GM12878 (cell line): ENCODE measurements around the gene GPC6. TPM values are rescaled to one million over a fixed set of nuclear protein-coding genes. Genes with fewer than 3 reads are reported as not detected.

Experiments
- ATAC-seq: fragments of 200-7000 bp; cut with Tn5 transposase; 3 replicates; pipeline ENCODE4 v1.9.1; 2020; ENCODE audit warnings: mild to moderate bottlenecking, moderate library complexity
- BruUV-seq: library from RNA; stranded (reverse); fragments of 400-500 nt; replicated peaks from 2 replicates; lab custom pipeline; 2021; lab: Mats Ljungman, UMichigan
- CTCF ChIA-PET: fragments of 300-600 bp; sonication (Branson Sonifier 250); formaldehyde crosslinking; extraction: SDS; loops from one replicate; lab custom pipeline; 2021; ENCODE audit warnings: inconsistent platforms; lab: Yijun Ruan, JAX
- POLR2A ChIA-PET: fragments of 350-600 bp; formaldehyde crosslinking; extraction: SDS; loops from one replicate; lab custom pipeline; 2021; ENCODE audit warnings: inconsistent platforms; lab: Charles Lee
- RAD21 ChIA-PET: fragments of 300-600 bp; sonication (Branson Sonifier 250); formaldehyde crosslinking; loops from one replicate; lab custom pipeline; 2023; ENCODE audit warnings: antibody characterized with exemption; ENCODE audit not compliant: unreplicated experiment; lab: Charles Lee
- SMC1A ChIA-PET: fragments of 300-600 bp; sonication (Branson Sonifier 250); formaldehyde crosslinking; loops from one replicate; lab custom pipeline; 2023; ENCODE audit not compliant: unreplicated experiment, uncharacterized antibody; lab: Charles Lee
- DNase-seq: peaks from one replicate; pipeline ENCODE4 v3.0.0-alpha.2; 2011; ENCODE audit warnings: low read depth, low spot score
- FAIRE-seq: peaks from 3 replicates; lab custom pipeline; 2011; peaks lifted over from hg19 to GRCh38; lab: Jason Lieb, UNC
- H2AFZ ChIP-seq: 2 replicates; pipeline ENCODE4 v1.6.0; 2011; ENCODE audit warnings: low read depth, low read length, control low read depth; ENCODE audit not compliant: control insufficient read depth
- H3K27ac ChIP-seq: 2 replicates; pipeline ENCODE4 v1.5.1; 2011; ENCODE audit warnings: control low read depth; ENCODE audit not compliant: control insufficient read depth, insufficient read depth
- H3K27me3 ChIP-seq, 2 experiments: replicated peaks in 1 of 2; 2 replicates each; pipeline versions ENCODE4 v1.6.0 to v1.6.1; 2011; ENCODE audit warnings: low read length in 1 of 2; ENCODE audit not compliant: control insufficient read depth in 2 of 2, insufficient read depth in 2 of 2
- H3K36me3 ChIP-seq, 2 experiments: 2 replicates each; pipeline ENCODE4 v1.5.1; 2011; ENCODE audit warnings: low read length in 1 of 2; ENCODE audit not compliant: control insufficient read depth in 2 of 2, insufficient read depth in 2 of 2
- H3K4me1 ChIP-seq: 2 replicates; pipeline ENCODE4 v1.6.1; 2011; ENCODE audit warnings: mild to moderate bottlenecking, low read length, moderate library complexity, mixed read lengths; ENCODE audit not compliant: control insufficient read depth, insufficient read depth
- H3K4me2 ChIP-seq: 2 replicates; pipeline ENCODE4 v1.6.0; 2011; ENCODE audit warnings: control low read depth; ENCODE audit not compliant: control insufficient read depth, insufficient read depth
- H3K4me3 ChIP-seq: fragments of 200-600 bp; sonication (generic); 2 replicates; pipeline ENCODE4 v1.5.1; 2016
- H3K79me2 ChIP-seq: 2 replicates; pipeline ENCODE4 v1.6.0; 2011; ENCODE audit warnings: low read length; ENCODE audit not compliant: control insufficient read depth, insufficient read depth
- H3K9ac ChIP-seq: 2 replicates; pipeline ENCODE4 v1.8.0; 2011; ENCODE audit warnings: low read length, control low read depth, mixed read lengths; ENCODE audit not compliant: control insufficient read depth, insufficient read depth
- H3K9me3 ChIP-seq: replicated peaks from 3 replicates; pipeline ENCODE4 v1.5.1; 2011; ENCODE audit warnings: mild to moderate bottlenecking, low read length; ENCODE audit not compliant: control insufficient read depth, insufficient read depth
- H4K20me1 ChIP-seq: 2 replicates; pipeline ENCODE4 v1.6.0; 2011; ENCODE audit not compliant: control insufficient read depth, insufficient read depth
- BCL11A ChIP-seq: IDR thresholded peaks from 2 replicates; pipeline ENCODE4 v1.6.1; 2011; ENCODE audit warnings: low read depth, low read length
- STAT3 ChIP-seq: IDR thresholded peaks from 2 replicates; pipeline ENCODE4 v1.6.1; 2011; ENCODE audit warnings: low read depth, low read length, improper control_type of control experiment
- YY1 ChIP-seq: IDR thresholded peaks from 2 replicates; pipeline ENCODE4 v1.6.1; 2011; ENCODE audit warnings: low read depth, mild to moderate bottlenecking, low read length
- WGBS: methylation state at CpG from one replicate; pipeline ENCODE4 v1.1.6; 2016; ENCODE audit warnings: low lambda C conversion rate; ENCODE audit not compliant: insufficient replicate concordance, insufficient coverage; ENCODE audit errors: missing lambda C conversion rate; 5-methylcytosine and 5-hydroxymethylcytosine counted together
- in situ Hi-C: fragments of 300-500 bp; cut with MboI; formaldehyde crosslinking; loops from 9 replicates; pipeline ENCODE4 v1.14.3; 2018; ENCODE audit warnings: mixed read lengths
- intact Hi-C: fragments of 100-400 bp; cut with micrococcal nuclease; formaldehyde crosslinking; loops from one replicate; pipeline ENCODE4 v1.14.2; 2022; ENCODE audit not compliant: unreplicated experiment
- polyA plus RNA-seq, 11 experiments: library from polyadenylated mRNA; depleted of rRNA in 4 of 11; unstranded in 6 of 11; stranded (reverse) in 5 of 11; fragments of >200 nt; fragmentation: Nextera tagmentation in 4 of 11; fragmentation: Illumina TruSeq in 1 of 11; extraction: Ambion mirVana in 4 of 11; extraction: Trizol in 1 of 11; gene quantifications; 1 replicate in 1 of 11; 2 replicates in 10 of 11; pipeline versions ENCODE4 v1.2.1 to v1.2.3, GENCODE V29; 2011 to 2016; ENCODE audit warnings: inconsistent platforms in 2 of 11, missing spikeins in 2 of 11, low read depth in 1 of 11
- total RNA-seq, 4 experiments: library from RNA; depleted of rRNA in 3 of 4; stranded (reverse); fragments of >200 nt in 3 of 4; fragmentation: Illumina TruSeq in 1 of 4; extraction: Trizol in 1 of 4; gene quantifications; 2 replicates each; pipeline versions ENCODE4 v1.2.1 to v1.2.3, GENCODE V29; 2013 to 2021
- TF ChIP-seq, protein P1 (sequence below): fragments of 450-650 bp; IDR thresholded peaks from 2 replicates; pipeline ENCODE4 v1.6.1; 2018; ENCODE audit warnings: borderline replicate concordance, mild to moderate bottlenecking; ENCODE audit not compliant: partially characterized antibody
- TF ChIP-seq, protein P2 (sequence below): IDR thresholded peaks from 2 replicates; pipeline ENCODE4 v1.6.1; 2012; ENCODE audit warnings: low read depth, low read length, improper control_type of control experiment
- TF ChIP-seq, protein P3 (sequence below): IDR thresholded peaks from 2 replicates; pipeline ENCODE4 v1.6.1; 2011; ENCODE audit warnings: borderline replicate concordance, low read depth, mild to moderate bottlenecking, moderate library complexity, mixed read lengths, low read length; ENCODE audit not compliant: insufficient read depth; ENCODE audit errors: extremely low read length
- TF ChIP-seq, protein P4 (sequence below): IDR thresholded peaks from 2 replicates; pipeline ENCODE4 v1.6.1; 2012; ENCODE audit warnings: improper control_type of control experiment, low read depth, low read length; ENCODE audit not compliant: insufficient replicate concordance
- TF ChIP-seq, protein P5 (sequence below): fragments of 150-350 bp; IDR thresholded peaks from 2 replicates; pipeline ENCODE4 v1.6.1; 2016; ENCODE audit warnings: low read depth, low read length

GPC6 gene
- total and polyA plus RNA-seq, 10 of the 15 experiments (the other 5 are each of a cell fraction or from before 2014, with no cell fraction given) = 0.03 to 0.04 (median 0.03) TPM; not detected in 7

DNA sequence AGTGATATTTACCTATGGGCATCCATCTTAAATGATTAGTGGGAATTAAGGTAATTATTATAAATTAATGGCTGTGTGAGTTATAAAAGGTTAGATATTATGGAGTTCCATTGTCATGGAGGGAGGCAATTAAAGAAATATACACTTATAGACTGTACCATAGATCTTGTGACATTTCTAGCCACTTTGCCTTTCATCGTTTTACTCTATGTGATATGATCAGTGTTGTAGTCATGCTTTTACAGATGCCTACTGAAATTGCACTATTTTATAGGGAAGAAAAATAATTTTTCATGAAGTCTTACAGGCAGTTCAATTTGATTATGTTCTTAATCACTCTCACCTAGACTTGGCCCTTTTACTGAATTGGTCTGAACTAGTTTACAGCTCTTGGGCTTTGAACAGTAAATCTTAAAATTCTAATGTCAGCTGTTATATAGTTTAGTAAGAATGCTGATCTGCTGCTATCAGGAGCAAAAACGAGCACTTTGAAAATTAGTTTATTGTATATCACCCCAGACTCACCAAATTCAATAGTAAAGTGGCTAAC, 301.2 kb downstream of the GPC6 start (continued):
- TF ChIP-seq, protein P1, sequence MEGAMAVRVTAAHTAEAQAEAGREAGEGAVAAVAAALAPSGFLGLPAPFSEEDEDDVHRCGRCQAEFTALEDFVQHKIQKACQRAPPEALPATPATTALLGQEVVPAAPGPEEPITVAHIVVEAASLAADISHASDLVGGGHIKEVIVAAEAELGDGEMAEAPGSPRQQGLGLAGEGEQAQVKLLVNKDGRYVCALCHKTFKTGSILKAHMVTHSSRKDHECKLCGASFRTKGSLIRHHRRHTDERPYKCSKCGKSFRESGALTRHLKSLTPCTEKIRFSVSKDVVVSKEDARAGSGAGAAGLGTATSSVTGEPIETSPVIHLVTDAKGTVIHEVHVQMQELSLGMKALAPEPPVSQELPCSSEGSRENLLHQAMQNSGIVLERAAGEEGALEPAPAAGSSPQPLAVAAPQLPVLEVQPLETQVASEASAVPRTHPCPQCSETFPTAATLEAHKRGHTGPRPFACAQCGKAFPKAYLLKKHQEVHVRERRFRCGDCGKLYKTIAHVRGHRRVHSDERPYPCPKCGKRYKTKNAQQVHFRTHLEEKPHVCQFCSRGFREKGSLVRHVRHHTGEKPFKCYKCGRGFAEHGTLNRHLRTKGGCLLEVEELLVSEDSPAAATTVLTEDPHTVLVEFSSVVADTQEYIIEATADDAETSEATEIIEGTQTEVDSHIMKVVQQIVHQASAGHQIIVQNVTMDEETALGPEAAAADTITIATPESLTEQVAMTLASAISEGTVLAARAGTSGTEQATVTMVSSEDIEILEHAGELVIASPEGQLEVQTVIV = no peak
- TF ChIP-seq, protein P2, sequence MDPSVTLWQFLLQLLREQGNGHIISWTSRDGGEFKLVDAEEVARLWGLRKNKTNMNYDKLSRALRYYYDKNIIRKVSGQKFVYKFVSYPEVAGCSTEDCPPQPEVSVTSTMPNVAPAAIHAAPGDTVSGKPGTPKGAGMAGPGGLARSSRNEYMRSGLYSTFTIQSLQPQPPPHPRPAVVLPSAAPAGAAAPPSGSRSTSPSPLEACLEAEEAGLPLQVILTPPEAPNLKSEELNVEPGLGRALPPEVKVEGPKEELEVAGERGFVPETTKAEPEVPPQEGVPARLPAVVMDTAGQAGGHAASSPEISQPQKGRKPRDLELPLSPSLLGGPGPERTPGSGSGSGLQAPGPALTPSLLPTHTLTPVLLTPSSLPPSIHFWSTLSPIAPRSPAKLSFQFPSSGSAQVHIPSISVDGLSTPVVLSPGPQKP = no peak
- no peak for TF ChIP-seq BCL11A

- FAIRE-seq = no peak
- no peak overlapping the region for H3K4me3 ChIP-seq
- no peaks in the 10 kb centered on the region for H4K20me1 ChIP-seq
- H3K9ac ChIP-seq = no peak overlapping the region
- intact Hi-C loops (no loop called here), in situ Hi-C loops (no loop called here)
- ChIA-PET CTCF (no interaction called here), POLR2A (interaction anchor here (0.7 kb wide), 1 partner anchor 452 kb away, joined by 5 read pairs; no protein-coding TSS in a partner anchor), RAD21 (no interaction called here), SMC1A (no interaction called here)
- no TSS peak for BruUV-seq
- no peaks in the 10 kb centered on the region for H3K27me3 ChIP-seq
- no peaks in the 10 kb centered on the region for H3K9me3 ChIP-seq
- H3K4me1 ChIP-seq = no peaks in the 10 kb centered on the region
- WGBS = 4% methylated on average over 2 of the region's 2 CpGs
- DNase-seq = no peak
- H3K79me2 ChIP-seq = no peaks in the 10 kb centered on the region
- ATAC-seq = no peak
- H3K27ac ChIP-seq = no peak overlapping the region
- no peak overlapping the region for H2AFZ ChIP-seq
- H3K4me2 ChIP-seq = no peak overlapping the region
- H3K36me3 ChIP-seq = no peaks in the 10 kb centered on the region
- TF ChIP-seq, protein P3, sequence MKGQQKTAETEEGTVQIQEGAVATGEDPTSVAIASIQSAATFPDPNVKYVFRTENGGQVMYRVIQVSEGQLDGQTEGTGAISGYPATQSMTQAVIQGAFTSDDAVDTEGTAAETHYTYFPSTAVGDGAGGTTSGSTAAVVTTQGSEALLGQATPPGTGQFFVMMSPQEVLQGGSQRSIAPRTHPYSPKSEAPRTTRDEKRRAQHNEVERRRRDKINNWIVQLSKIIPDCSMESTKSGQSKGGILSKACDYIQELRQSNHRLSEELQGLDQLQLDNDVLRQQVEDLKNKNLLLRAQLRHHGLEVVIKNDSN = no peak
- TF ChIP-seq, protein P4, sequence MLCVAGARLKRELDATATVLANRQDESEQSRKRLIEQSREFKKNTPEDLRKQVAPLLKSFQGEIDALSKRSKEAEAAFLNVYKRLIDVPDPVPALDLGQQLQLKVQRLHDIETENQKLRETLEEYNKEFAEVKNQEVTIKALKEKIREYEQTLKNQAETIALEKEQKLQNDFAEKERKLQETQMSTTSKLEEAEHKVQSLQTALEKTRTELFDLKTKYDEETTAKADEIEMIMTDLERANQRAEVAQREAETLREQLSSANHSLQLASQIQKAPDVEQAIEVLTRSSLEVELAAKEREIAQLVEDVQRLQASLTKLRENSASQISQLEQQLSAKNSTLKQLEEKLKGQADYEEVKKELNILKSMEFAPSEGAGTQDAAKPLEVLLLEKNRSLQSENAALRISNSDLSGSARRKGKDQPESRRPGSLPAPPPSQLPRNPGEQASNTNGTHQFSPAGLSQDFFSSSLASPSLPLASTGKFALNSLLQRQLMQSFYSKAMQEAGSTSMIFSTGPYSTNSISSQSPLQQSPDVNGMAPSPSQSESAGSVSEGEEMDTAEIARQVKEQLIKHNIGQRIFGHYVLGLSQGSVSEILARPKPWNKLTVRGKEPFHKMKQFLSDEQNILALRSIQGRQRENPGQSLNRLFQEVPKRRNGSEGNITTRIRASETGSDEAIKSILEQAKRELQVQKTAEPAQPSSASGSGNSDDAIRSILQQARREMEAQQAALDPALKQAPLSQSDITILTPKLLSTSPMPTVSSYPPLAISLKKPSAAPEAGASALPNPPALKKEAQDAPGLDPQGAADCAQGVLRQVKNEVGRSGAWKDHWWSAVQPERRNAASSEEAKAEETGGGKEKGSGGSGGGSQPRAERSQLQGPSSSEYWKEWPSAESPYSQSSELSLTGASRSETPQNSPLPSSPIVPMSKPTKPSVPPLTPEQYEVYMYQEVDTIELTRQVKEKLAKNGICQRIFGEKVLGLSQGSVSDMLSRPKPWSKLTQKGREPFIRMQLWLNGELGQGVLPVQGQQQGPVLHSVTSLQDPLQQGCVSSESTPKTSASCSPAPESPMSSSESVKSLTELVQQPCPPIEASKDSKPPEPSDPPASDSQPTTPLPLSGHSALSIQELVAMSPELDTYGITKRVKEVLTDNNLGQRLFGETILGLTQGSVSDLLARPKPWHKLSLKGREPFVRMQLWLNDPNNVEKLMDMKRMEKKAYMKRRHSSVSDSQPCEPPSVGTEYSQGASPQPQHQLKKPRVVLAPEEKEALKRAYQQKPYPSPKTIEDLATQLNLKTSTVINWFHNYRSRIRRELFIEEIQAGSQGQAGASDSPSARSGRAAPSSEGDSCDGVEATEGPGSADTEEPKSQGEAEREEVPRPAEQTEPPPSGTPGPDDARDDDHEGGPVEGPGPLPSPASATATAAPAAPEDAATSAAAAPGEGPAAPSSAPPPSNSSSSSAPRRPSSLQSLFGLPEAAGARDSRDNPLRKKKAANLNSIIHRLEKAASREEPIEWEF = no peak
- no peak for TF ChIP-seq YY1
- TF ChIP-seq STAT3 = no peak
- TF ChIP-seq, protein P5, sequence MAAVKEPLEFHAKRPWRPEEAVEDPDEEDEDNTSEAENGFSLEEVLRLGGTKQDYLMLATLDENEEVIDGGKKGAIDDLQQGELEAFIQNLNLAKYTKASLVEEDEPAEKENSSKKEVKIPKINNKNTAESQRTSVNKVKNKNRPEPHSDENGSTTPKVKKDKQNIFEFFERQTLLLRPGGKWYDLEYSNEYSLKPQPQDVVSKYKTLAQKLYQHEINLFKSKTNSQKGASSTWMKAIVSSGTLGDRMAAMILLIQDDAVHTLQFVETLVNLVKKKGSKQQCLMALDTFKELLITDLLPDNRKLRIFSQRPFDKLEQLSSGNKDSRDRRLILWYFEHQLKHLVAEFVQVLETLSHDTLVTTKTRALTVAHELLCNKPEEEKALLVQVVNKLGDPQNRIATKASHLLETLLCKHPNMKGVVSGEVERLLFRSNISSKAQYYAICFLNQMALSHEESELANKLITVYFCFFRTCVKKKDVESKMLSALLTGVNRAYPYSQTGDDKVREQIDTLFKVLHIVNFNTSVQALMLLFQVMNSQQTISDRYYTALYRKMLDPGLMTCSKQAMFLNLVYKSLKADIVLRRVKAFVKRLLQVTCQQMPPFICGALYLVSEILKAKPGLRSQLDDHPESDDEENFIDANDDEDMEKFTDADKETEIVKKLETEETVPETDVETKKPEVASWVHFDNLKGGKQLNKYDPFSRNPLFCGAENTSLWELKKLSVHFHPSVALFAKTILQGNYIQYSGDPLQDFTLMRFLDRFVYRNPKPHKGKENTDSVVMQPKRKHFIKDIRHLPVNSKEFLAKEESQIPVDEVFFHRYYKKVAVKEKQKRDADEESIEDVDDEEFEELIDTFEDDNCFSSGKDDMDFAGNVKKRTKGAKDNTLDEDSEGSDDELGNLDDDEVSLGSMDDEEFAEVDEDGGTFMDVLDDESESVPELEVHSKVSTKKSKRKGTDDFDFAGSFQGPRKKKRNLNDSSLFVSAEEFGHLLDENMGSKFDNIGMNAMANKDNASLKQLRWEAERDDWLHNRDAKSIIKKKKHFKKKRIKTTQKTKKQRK = no peak
Measured at GRCh38 chr13:93529961-93530360, 303.4 kb downstream of the GPC6 start.
